Vagina (tissue), 2 donors: ENCODE results near the gene RGMB.

Source experiments
- POLR2A ChIP-seq, 2 donors: fragments of 450-650 bp; IDR thresholded peaks; one replicate each; pipeline ENCODE4 v1.6.1; 2017; ENCODE audit warnings: antibody characterized with exemption in 2 of 2, mild to moderate bottlenecking in 2 of 2, moderate library complexity in 2 of 2
- POLR2AphosphoS5 ChIP-seq, 2 donors: sonication (generic); formaldehyde crosslinking; IDR thresholded peaks; one replicate each; pipeline ENCODE4 v1.9.0; 2017; ENCODE audit warnings: antibody characterized with exemption in 2 of 2, mild to moderate bottlenecking in 2 of 2, low read depth in 1 of 2; ENCODE audit not compliant: insufficient read depth in 1 of 2

GRCh38 chr5:98779264-98779877 lies 5.9 kb downstream of the RGMB start:
- TF ChIP-seq POLR2A (IDR thresholded peaks at IDR 0.05) (no peak), POLR2AphosphoS5 (IDR thresholded peaks at IDR 0.05; ENCODE audit: insufficient read depth in 1 of 2, low read depth in 1 of 2) (no peak)
